Skin of body (tissue), 2 donors: ENCODE measurements around the gene SUN3. TPM values are rescaled to one million over a fixed set of nuclear protein-coding genes. Genes with fewer than 3 reads are reported as not detected.

Experiments
- DNase-seq: peaks from one replicate; lab custom pipeline; 2025; lab: John Stamatoyannopoulos, UW
- total RNA-seq: library from RNA; depleted of rRNA; stranded (reverse); fragments of >200 nt; gene quantifications from one replicate; pipeline ENCODE4 v1.2.3, GENCODE V29; 2014

Gene SUN3
- total RNA-seq, 1 donor from 2014 or later: not detected

DNA sequence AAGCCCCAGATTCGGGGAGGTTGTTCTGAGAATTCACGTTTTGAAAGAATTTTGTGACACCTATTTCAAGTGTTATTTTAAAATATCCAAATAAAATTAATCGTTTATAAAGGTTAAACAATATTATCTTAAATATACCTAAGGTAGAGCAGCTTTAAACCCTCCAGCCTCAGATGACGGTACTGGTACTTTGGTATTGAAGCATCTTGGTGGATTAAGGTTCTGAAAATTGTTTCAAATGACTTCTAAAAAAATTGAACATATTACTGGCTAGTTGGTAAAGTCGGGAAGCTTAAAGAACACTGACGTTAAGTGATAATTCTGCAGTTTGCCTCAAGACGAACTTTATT lies 49.1 kb downstream of the SUN3 start:
- DNase-seq: no peak

DNA sequence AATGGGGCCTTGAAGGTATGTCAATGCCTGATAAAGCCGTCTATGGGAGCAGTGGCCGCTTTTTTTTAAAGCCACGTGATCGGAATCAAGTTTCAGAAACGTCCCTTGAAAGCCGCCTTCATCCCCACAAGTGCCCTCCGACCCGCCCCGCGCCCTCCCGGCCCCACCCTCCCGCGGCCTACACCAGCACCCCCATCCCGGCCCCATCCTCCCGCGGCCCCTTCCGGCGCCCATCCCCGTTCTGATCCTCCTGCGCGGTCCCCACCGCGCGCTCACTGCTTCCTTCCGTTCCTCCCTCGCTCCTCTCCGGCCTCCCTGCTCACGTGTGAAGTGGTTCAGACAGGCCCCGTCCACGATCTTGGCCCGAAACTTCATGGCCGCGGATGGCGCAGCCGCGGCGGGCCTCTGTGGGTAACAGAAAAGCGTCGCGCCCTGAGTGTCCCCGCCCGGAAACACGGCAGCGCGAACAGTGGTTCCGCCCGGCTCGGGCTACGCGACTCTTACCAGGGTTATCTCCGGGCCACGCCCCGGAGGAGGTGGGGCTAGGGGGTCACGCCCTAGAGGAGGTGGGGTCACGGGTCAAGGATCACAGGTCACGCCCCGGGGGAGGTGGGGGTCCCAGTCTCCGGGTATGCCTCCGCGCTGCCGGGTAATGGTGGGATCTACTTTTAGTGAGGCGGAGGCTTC lies 49.6 kb downstream of the SUN3 start, which contains the start of gene HUS1:
HUS1 (minus strand) TSS at position 471 of the 687 bp plus-strand sequence; CDS start at position 375, 96 bp downstream.
- peak; percentile 87 for DNase-seq

DNA sequence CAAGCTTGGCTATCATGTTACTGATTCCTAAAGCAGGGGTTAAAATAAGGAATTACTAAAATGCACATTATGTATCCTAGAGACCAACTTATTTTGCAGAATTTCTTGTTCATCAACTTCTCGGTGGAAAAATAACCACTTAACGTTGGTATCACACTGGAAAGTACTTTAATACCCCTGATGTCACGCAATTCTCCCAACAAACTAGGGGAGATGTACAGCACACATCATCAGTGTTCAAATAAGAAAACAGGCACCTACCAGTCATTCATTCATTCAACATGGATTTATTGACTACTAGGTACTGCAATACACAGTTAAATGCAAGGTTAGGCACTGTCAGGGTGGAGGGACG lies 50.1 kb downstream of the SUN3 start:
- no peak for DNase-seq

DNA sequence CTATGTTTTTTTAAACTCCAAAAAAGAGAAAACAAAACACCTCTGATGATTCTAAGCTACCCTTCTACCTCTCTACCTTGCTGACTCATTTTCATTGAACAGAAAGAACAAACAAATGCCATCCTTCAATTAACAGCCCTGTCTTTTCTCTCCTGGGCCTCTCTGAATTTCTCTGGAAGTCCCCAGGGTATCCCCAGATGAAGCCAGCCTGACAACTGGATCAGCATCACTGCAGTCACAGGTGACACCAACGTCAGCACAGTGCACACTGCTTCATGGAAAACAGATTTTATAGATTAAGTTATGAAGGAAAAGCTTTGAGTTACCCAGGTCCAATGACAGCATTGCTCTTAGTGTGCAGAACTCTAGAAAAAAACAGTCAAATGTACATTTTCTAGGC lies 55.2 kb downstream of the SUN3 start:
- no peak for DNase-seq

DNA sequence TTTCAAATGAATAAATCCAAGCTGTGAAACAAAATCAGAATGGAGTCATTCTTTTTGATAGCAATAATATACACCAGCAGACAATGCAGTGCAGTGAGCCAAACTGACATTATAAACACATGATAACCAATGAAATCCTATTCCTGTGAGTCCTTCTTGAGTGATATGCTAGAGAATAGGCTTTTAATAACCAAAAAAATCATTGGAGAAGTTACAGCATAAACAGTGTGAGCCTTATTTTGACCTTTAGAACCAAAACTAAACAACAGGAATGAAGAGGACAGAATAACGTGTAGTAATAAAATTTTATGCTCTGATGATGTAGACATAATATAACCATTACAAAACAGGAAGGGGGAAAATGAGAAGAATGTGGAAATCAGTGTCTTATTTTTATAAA lies 58.1 kb downstream of the SUN3 start:
- DNase-seq: peak; percentile 78

DNA sequence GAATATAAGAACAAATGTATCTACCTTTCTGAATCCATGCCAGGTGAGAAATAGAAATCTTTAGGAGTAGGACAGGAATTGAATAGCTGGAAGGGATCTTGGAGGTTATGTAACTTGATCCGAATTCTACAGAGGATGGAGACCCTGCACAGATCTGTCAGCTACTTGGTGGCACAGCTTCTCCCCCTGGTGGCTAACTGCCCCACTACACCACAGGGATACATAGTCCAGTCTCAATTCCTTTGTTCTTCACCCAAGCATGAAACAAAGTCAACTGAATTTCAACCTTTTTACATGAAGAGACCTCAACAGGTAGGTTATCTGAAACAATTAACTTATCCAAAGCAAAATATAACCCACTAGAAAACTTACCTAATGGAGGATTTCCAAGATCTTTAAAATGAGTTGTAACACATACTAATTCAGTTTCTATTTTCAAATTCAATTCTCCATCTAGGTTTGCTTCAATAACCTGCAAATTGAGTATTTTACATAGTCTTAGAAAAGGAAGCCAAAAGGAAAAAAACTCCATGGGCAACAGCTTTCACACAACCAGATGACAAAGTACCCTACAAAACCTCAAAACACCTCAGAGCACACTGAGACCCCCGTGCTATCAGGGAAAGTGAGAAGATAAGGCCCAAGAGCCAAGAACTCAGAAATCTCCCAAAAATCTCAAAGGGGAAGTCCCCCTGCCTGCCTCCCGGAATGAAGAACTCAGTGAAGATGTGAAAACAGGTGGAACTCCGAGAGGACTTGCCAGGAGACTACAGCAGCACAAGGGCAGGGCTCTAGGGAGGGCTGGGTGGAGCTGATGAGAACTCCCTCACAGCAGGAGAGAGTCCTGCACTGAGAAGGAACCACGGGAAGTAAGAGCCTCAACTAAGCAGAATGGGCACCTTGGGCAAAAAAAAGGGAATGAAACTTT lies 59.8 kb downstream of the SUN3 start:
- peak; percentile 40 for DNase-seq

DNA sequence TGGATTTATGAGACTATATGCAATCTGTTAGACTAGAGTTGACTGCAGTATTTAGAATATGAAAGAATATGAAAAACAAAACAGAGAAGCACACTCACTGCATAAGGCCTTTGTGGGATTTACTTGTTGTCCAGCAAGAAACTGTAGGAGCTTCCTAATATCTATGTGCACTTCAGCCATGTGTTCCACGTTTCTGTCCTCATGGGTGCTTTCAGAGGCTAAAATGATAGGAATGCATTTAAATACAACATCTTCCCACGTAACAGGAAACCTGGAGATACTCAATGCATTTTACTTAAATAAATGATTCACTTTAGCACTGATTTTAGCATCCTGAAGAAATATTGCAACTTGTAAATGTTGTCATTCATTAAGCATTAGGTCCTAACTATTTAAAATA lies 61.2 kb downstream of the SUN3 start:
- no peak for DNase-seq

DNA sequence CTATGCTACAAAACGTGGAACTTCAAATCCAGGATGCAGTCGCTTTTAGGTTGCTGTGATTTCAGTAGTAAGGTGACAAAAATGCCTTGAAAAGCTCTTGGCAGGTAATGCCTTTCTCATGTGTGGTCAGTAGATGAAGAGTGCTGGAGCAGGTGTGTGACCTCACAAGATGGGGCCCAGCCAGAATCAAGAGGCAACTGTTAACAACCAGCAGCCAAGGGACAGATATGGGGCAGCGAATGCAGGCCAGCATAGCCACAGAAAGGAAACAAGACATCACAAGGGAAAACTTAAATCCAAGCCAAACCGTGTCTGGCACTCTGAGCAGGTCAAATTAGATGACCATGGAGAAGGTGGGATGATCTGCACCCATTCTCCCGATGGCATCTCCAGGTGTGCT lies 61.8 kb downstream of the SUN3 start:
- no peak for DNase-seq

DNA sequence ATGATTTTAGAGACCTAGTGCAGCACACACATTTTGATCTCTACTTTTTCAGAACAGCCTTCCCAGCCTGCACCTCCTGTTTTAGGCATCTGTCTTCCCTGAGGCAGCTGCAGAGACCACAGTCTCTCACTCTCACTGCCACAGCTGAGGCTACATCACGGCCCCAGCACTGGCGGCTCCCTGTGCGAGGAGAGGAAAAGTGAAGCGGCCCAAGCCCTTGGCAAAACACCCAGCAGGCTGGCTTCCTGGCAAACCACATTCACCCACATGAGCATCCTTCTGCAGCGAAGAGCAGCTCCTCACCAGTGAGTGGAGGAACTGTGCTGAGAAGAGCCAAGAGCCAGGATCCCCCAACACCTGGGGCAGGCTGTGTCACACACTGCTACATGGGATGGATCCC lies 63.5 kb downstream of the SUN3 start:
- no peak for DNase-seq

DNA sequence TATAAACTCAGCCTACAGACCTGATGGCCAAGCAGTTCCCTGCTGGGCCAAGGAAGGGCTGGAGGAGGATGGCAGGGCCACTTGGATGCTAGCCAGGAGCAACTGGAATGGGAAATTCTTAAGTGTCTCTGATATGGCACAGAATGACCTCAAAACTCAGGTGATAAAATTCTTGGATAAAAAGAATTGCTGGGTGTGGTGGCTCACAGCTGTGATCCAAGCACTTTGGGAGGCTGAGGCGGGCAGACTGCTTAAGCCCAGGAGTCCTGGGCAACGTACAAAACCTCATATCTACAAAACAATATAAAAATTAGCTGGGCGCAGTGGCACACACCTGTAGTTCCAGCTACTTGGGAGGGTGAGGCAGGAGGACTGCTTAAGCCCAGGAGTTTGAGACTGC lies 66.6 kb downstream of the SUN3 start:
- no peak for DNase-seq

DNA sequence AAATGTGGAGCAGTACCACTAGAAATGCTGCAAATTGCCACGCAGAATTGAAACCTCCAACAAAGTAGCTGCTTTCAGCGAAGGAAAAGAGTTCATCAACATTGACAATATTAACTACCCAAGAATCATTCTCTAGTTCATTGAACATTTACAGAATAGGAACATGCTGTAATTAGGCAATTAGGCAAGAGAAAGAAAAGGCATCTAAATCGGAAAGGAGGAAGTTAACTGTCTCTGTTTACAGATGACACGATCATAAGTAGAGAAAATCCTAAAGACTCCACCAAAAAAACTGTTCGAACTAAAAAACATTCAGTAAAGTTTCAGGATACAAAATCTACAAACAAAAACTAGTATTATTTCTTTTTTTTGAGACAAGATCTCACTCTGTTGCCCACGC lies 71.8 kb downstream of the SUN3 start:
- no peak for DNase-seq

DNA sequence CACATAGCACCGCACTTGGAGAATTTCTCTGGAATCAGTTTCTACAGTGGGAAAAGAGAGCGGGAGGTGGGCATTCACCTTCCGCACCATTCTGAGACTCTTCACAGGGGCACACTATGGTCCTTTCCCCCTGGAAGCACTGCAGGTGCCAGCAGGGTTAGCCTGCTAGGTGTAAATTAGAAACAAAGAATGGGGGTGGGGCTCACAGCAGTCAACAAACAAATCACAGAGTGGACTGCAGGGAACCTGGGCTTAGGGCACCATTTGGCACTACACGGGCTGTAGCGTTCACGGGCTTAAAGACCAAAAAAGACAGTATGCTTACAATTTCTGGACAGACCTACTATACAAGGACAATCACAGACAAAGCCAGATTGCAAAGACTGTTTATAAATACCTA lies 72.7 kb downstream of the SUN3 start:
- no peak for DNase-seq

DNA sequence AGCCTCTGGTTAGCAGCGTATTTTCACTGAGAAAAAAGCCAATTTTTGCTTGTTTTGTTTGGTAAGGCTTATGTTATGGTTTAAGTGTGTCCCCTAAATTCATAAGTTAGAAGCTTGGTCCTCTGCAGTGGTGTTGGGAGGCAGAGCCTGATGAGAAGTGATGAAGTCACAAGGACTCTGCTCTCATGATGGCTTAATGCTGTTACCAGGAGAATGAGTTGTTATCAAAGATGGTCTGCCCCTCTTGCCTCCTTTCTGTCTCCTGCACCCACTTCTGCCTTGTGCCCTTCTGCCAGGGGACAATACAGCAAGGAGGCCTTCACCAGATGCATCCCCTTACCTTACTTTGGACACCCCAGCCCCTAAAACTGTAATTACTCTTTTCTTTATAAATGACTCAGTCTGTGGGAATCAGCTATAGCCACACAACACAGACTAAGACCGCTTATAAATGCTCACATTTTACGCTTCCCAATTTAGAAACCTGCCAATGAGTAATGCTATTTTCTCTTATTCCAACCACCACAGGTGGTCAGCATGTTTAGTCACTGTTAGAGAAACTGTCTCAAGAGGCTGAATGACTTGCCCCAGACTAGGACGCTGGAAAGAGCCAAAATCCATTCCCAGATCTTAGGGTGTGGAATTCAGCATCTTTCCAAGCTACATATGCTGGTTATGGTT lies 74.5 kb downstream of the SUN3 start:
- DNase-seq: no peak

DNA sequence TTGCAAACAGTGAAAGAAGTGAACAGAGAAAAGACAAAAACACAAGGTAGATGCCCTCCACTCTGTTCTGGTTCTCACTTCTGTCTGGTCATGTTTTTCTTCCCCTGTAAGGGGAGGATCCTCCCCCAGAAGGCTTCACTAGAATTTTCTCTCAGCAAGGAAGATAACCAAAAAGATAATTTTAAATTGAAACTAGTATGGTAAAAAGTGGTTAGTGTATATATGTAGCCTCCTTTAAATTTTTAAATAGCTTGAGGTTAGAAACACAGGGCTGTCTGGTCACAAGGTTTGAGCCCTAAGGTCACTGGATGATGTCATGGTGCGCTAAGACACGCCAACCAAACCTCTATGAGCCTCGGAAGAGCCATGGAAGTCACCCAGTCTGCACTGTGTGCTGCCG lies 75.1 kb downstream of the SUN3 start:
- DNase-seq: no peak

DNA sequence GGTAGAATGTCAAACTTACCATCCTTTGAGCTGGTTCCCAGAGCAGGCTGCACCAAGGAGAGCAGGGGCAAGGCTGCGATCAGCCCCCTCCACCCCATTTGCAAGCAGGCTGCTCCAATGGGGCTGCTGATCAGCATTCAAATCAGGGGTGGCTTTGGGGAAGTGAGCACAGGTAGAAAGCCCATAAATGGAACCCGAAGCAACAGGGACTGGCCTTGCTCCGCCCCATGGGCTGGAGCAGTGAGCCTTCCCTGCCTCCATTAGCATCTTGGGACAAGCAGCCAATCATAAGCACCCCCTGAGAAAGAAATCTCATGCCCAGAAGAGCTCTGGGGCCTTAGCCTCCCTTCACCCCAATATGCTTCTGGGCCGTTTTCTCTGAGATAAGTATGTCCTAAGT lies 76.7 kb downstream of the SUN3 start:
- DNase-seq: no peak

DNA sequence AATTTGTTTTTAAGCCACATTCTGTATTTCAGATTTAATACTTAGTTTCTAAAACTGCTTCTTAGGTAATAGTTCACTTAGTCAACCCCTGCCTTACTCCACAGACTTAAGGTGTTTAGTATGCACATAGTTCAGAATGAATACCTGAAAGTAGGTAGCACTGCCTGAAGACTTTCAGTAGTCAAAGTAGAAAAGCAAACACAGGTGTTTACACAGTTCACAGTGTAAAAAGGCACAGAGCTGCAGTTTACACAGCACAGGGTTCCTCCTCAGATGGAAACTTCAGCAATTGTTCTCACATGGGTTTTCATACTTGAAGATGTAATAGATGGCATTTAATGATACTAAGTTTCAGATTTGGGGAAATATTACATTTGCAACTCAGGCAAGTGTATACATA lies 77.5 kb downstream of the SUN3 start:
- DNase-seq: no peak

DNA sequence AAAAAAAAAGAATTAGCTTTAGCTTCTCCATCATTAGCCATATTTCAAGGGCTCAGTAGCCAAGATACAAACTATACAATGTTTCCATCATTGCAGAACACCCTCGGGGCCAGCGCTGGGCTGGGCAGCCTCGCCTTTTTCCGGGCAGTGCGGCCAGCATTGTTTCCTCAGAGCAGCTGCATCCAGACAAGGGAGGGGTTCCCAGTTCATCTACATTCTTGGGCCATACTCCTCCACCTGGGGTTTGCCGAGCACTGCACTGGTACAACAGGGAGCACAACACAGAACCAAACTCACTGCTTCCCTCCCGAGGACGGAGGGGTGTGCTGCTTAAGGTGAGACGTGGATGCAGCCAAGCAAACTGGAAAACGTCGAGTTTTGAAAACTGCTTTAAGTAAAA lies 78.2 kb downstream of the SUN3 start:
- no peak for DNase-seq

DNA sequence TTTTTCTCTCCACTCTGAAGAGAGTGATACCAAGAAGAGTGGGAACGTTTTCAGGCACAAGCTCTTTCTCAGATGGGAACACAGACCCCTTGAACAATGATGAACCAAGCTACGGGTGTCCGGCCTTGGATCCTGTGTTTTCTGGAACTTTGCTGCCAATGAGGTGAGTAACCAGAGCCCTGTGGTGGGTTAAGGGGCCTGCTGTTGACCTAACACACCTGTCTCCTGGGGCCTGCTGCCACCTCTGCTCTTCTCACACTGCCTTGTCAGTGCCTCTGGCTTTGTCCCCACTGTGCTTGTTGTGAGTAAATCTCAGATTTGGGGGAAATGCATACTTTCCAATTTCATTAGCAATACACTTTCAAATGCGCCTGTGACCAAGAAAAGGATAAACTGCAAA lies 79.2 kb downstream of the SUN3 start:
- no peak for DNase-seq

DNA sequence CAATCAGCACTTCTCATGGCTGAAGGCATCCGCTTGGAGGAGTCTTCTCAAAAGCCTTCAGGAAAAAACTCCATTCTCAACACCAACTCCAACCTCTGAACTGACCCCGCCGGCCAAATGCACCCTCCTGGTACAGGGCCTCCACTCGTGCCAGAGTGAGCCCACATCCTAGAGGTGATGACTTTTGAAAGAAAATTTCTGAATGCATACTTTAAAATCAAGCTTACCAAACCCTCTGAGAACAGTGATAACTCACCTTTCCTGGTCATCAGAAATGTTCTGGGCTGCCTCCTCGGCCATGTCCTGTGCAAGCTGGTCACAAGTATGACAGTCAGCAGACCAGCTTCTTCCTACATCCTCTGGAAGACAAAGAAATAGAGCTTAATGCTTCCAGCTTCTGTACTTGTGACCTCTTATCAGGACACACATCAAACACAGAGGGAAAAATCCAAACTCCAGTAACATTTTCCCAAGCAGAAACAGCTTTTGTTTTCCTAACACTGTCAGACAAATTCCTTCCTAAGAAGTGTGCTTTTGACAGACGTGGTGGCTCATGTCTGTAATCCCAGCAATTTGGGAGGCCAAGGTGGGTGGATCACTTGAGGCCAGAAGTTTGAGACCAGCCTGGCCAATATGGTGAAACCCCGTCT lies 80.6 kb downstream of the SUN3 start, which contains the start of gene PKD1L1:
PKD1L1 (minus strand) TSS at position 326 of the 650 bp plus-strand sequence; CDS start at position 300, 26 bp downstream.
- DNase-seq: no peak

DNA sequence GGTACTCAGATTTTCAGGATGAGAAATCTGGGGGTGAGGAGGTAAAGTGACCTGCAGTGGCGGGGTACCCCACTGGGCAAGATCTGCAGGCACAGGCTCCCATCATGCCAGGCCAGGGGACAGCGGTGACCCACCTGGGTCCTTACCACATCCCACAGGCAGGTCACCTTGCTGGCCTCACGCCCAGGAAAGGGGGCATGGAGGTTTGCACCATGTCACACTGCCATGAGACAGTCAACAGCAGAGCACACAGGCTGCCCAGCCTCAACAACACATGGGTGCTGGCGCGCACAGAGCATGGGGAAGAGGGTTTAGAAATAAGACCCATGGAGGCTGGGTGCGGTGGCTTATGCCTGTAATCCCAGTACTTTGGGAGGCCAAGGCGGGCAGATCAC lies 81.6 kb downstream of the SUN3 start:
- no peak for DNase-seq

DNA sequence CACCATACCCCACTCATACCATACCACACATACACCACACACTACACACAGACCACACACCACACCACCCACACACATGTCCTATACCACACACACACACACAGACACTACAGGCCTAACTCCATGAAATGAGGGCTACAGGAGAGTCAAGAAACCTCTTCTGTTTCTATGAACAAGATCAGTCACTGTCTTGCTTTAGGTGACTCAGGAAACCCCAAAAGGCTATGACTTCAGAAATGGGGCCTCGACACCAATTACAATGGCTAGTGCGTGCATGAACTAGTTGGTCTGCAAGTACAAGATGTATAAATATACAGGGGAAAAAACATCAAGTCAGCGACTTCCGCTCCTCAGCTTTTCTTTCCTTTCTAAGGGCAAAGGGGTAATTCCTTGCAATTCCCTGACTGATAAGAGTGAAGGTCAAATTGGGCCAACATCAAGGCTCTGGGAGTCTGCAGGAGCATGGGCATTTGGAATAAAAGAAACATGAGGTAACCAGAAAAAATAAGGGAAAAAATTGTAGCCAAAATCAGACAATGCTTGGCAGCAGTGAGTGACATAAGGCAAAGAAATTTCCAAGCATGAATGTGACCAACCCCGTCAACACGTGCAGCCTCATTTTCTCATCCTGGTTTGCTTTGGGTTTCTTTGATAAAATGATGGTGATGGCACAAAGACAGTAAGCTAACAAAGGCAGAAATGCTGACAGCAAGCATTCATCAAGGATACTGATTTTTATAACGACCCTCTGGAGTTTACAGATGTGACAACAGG lies 82.1 kb downstream of the SUN3 start:
- DNase-seq: no peak
